LoVo (cell line): ENCODE results near the gene DNAAF1.
"Not testable (repeated sequence)": the region's sequence is repeated elsewhere in the genome, so short reads cannot be mapped to it uniquely, and the experiment has no call there.

Source experiments
- DNase-seq: peaks from one replicate; pipeline ENCODE4 v3.0.0-alpha.2; 2016; ENCODE audit warnings: low spot score

Gene DNAAF1

DNA sequence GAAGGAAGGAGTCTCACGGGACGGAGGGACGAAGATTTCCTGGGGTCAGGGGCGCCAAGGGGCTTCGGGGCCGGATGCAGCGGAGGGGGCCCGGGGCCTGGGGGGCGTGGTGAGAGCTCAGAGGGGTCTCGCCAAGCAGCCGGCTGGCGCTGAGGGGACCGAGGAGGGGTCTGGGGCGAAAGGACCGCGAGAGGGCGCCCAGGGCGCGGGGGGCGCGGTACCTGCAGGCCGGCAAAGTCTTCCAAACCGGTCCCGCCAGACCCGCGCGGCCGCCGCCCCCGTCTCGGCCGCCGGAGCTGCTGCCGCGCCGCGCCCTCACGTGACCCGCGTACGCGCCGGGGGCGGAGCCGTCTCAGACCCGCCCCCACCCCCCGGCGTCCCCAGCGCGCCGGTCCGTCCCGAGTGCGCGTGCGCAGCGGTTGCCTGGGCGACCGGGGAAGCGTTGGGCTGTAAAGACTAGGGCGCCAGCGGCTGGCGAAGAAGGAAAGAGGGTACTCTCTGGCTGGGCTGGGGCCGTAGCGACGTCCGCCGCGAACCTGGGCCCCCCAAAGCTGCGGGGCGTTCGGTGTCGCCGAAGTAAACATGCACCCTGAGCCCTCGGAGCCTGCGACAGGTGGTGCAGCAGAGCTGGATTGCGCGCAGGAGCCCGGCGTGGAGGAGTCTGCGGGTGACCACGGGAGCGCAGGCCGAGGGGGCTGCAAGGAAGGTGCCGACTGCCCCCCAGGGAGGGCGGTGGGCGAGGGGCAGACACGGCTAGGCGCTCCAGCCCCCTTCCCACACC, at the start of gene DNAAF1, which contains the start of gene HSDL1:
Gene DNAAF1 (plus strand): TSS at position 450 of the 781 bp plus-strand sequence. CDS start 133 bp downstream, at position 583.
Gene HSDL1 (minus strand): TSS at position 319 of the 781 bp plus-strand sequence. CDS start 13,856 bp downstream, outside the sequence.
- peak; percentile 92 for DNase-seq

DNA sequence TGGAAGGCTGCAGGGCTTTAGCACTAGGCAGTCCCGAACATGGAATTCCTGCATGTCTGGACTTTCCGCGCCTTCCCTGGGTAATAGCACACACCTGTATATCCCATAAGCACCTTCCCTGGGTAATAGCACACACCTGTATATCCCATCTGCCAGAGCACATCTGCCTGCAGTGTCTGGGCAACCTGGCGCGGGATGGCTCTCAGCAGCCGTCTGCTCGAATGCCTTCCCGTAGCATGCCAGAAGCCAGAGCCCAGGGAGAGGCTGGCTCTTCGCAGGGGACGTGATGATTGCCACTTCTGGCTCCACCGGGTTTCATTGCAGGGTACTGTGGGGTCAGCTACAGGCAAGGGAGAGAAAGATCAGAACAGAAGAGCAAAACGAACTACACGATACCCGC, 49.6 kb upstream of the DNAAF1 start:
- no peak for DNase-seq

DNA sequence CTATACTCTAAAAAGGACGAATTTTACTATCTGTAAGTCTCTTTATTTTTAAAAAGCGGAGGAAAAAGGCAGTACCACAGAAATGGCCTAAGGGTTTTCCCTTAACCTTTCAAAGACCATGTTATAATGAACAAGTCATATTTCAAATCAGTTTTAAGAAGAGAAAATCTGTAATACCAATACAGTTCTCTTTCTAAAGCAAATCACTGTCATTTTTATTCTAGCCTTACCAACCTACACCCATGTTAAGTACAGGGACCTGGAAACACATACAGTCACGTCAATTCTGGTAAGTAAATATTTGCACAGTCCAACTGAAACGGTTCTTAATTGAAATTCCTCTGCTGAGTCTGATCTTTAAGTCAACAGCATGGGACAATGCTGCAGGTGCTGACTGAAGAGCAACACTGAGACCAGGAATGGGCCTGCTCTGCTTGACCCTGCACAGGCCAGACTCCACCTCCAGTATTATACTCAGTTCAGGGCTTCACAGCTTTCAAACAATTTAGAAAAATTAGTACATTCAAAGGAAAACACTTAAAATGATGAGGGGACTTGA, 48.6 kb upstream of the DNAAF1 start:
- DNase-seq, result peak; percentile 15

DNA sequence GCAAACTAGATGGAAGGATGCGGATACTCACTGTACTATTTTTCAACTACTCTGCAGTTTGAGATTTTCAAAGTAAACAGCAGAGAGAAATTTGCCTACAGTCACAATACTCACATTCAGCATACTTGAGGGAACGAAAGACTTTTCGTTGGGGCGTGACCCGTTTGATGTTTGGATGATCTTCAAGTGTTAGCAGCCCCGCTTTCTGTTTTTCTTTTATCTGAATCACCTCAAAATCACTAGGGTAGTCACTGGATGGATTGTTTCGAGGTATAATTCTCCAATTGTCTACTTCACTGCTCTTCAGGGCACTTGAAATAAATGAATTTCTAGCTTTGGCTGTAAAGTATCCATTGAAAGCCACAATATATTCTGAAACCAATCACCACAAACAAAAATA, 46.2 kb upstream of the DNAAF1 start:
- DNase-seq, result no peak

DNA sequence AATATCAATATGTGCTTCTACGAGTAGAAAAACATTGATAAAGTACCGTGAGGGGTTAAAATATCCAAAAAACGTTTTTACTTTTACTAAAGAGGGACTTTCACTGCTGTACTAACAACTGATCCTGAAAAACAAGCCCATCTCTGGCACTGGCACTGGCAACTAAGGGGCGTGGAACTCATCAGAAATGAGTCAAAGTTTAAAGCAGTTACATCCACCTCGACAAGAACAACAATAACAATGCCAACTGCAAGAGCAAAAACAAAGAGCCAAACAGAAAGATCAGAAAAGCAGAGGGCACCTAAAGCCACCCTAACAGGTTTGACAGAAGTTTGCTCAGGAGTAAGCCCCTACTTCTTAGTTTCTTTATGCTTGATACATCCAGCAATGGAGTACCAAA, 41.4 kb upstream of the DNAAF1 start:
- DNase-seq, result peak; percentile 10

DNA sequence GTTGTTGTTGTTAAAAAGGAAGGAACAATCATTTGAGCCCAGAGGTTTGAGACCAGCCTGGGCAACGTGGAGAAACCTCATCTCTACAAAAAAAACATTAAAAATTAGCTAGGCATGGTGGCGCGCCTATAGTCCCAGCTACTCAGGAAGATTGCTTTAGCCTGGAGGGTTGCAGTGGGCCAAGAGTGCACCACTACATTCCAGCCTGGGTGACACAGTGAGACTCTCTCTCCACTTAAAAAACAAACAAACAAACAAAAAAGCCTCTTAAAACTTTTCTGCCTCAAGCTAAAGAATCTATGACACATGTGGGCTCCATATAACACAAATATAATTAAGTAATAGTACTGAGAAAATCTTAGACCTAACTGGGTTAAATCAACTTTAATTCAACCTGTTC, 40.9 kb upstream of the DNAAF1 start:
- DNase-seq, result no peak

DNA sequence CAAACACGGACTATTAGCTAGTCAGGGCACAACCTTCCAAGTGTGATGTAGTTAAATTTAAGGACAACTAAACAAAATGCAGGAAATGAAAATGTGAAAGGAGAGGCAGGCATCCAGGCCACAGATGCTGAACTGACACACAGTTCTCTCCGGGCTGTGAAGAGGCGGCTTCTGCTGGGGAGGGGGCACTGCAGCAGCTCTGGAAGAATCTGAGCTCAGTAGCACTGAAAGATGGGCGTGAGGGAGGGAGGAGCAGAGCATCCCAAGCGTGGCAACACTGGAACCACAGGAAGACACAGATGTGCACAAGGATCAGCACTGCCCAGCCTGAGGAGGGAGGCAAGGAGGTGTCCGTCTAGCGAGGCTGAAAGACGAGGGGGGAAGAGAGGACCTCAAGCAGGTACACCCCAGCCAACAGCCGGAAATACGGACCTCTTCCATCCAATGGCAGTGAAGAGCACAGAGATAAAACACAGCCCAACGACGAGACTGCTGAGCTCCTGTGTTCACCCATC, 39.8 kb upstream of the DNAAF1 start:
- DNase-seq, result no peak

DNA sequence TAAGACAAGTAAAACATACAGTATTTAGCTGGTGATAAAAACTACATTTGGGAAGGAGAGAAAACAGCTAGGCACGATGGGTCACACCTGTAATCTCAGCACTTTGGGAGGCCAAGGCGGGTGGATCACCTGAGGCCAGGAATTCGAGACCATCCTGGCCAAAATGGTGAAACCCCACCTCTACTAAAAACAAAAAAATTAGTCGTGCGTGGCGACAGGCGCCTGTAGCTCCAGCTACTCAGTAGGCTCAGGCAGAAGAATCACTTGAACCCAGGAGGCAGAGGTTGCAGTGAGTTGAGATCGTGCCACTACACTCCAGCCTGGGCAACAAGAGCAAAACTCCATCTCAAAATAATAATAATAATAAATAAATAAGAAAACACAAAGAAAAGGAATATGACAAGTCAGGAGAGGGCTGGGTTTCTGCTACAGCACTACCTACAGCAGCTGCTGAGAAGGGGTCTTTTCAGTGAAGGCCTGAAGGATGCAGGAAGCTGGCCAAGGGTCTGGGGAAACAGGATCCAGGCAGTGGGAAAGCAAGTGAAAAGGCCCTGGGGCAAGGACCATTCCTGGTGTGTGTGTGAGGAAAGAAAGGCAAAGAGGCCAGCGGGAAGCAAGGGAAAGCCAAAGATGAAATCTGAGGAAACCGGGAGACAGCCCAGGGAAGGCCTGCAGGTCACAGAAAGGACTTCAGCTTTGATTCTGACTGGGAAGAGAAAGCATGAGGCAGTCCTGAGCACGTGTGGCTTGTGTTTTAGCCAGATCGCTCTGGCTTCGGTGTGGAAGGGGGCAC, 39.0 kb upstream of the DNAAF1 start:
- no peak for DNase-seq

DNA sequence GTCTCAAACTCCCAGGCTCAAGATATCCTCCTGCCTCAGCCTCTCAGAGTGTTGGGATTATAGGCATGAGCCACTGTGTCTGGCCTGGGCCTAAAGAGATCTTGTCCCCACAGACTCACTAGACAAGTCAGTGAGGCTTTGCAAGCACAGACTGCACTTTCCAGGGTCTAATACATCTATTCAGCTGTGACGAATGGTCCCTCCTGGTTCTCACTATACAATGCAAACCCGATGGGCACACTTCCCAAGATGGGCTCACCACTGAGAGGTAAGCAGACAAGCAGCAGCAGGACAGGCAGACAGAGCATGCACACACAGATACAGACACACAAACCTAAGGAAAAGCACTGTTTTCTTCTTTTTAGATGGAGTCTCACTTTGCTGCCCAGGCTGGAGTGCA, 37.2 kb upstream of the DNAAF1 start:
- DNase-seq, result no peak

DNA sequence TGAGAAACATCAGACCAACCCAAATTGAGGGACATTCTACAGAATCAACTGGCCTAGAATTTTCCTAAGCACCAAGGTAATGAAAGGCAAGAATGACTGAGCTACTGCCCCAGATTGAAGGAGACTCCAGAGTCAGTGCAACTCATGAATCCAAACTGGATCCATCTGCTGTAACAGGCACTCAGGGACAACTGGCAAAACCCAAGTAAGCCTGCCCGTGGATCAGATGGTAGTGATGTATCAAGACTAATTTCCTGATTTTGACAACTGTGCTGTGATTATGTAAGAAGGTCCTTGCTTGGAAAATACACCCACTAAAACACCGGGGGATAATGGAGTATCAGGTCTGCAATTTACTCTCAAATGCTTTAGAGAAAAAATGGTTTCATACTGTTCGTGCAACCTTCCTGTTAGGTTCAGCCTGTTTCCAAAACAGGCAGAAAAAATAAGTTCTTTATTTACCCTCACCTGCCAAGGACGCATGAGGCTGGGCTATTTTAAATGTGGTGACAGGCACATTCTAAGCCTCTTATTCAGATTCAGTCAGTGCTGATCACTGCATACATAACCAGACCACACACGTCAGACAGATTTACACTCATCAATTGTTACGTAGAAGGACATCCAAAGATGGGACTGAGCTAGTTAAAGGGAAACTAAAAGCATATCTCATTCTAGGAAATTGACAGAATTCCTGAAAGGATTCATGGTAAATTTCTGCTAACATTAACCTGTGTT, 35.3 kb upstream of the DNAAF1 start:
- DNase-seq, result no peak

DNA sequence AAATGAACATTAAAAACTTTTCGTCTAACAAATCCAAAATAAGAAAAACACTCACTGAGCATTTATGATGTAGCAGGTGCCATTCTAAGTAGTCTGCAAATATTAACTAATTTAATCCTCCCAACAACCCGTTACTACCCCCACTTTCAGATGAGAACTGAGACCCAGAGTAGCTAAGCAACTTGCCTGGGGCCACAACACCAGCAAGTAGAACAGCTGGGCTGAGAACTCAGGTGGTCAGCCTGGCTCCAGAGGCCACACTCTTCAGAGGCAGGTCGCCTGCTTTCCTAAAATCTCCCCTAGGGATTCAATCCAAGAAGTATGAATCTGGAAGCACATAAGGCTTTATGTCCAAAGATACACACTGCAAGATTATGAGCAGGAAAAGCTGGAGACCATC, 34.6 kb upstream of the DNAAF1 start:
- DNase-seq, result no peak

DNA sequence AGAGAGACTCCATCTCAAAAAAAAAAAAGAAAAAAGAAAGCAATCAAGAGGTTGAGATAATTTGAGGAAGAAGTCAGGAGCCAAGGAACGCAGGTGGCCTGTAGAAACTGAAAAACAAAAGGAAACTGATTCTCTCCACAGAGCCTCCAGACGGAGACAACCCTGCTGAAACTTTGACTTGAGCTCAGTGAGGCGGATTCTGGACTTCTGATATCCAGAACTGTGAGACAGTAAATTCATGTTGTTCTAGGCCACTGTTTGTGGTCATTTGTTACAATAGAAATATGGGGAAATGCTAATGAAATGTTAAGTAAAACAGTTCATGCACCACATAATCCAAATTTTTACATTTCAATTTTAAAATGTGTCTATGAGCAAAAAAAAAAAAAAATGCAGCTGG, 33.6 kb upstream of the DNAAF1 start:
- DNase-seq, result no peak

DNA sequence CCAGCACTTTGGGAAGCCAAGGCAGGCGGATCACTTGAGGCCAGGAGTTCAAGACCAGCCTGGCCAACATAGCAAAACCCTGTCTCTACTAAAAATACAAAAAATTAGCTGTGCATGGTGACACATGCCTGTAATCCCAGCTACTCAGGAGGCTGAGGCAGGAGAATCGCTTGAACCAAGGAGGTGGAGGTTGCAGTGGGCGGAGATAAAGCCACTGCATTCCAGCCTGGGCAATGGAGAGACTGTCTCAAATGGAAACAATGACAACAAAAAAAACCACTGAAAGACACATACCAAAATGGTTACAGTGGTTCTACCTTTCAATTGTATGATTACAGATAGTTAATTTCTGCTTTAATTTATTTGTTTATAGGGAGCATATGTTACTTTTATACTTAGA, 33.2 kb upstream of the DNAAF1 start:
- DNase-seq, result not testable (repeated sequence)

DNA sequence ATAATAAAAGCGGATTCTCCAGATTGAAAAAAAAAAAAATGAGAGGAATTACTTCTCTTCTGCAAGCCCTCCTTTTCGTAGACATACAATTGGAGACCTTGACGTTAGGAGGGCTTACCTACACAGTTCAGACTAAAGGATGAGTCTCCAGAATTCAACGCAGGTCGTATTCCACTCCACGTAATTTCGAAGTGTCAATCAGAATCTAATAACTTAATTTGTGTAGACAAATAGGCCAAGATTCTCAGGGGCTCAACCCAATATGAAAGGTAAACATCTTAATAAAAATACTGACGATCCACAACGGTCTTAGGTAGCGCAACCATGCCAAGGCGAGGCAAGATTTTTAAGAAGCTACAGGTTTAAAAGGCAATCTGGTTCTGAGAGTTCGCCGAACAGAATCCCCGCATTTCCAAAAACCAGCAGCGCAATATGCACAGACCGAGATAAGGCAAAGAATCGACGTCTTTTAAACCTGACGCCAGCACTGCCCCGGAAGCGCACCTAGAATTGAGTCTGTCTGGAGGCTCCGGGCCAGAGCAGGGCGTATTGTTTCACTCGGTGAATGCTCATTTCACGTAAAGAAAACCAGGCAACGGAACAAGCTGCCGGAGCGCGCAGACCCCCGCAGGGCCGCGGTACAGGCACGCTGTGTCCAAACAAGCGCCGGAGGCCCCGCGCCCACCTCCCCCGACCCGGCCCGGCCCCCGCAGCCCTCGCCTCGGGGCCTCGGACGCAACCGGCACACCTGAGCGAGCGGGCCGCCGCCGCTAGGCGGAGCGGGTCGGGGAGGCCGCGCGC, 29.0 kb upstream of the DNAAF1 start:
- peak; percentile 55 for DNase-seq

DNA sequence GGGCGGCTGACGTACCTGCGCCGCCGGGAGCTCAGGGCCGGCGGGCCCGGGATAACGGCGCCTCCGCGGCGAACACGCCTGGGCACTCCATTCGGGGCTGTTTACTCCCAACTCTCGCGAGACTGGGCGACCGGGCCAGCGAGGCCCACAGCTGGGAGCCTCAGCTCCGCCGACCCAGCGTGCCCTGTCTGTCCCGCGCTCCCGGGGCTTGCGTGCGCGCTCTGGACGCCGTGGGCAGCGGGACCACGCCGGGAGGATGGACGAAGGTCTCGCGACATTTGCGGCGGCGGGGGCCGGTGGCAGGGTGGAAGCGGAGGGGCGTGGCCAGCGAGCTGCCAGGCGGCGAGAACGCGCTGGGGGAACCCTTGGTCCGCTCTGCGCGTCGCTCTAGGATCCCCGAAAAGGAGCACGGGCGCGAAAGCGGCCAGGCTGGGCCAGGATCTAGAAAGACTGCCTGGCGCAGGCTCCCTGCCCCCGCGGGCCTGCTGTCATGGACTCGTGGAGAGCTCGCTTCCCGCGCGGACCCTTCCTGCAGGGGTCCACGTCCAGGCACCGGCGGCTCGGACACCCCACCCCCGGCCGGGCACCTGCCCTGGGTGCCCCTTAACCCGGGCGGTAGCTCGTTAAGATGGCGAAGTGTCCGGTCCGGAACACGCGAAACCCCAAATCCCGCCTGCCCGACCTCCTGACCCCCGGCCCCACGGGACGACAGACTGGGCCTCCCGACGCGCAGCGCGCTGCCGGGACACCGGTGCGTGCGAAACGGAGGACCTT, 28.2 kb upstream of the DNAAF1 start, which contains the start of gene MBTPS1:
Gene MBTPS1 (minus strand): TSS at position 223 of the 774 bp plus-strand sequence. CDS start 15,159 bp downstream, outside the sequence.
- peak; percentile 97 for DNase-seq

DNA sequence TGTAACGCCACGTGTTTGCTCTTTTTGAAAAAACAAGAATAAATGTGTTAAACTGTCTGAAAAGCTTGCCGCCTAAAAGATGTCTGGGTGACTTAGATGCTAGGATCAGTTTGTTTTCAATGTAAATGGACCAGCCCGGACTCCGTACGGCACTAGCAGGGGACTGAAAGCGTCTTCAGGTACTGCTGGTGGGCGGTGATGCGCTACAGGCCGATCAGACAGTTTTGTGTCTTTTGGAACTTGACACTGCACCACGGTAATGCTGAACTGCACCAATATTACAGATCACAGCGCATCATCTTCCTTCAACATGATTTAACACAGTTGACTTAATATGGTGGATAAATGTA, 27.6 kb upstream of the DNAAF1 start:
- no peak for DNase-seq

DNA sequence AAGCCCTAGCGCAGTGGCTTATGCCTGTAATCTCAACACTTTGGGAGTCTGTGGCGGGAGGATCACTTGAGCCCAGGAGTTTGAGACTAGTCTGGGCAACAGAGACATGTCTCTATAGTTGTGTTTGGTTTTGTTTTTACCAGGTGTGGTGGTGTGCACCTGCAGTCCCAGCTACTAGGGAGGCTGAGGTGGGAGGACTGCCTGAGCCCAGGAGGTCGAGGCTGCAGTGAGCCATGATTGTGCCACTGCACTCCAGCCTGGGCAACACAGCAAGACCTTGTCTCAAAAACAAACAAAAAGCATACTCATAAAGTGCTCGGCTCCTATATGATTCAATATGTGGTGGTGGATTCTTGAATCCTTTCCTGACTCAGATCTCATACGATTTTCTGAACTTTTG, 26.8 kb upstream of the DNAAF1 start:
- DNase-seq, result not testable (repeated sequence)

DNA sequence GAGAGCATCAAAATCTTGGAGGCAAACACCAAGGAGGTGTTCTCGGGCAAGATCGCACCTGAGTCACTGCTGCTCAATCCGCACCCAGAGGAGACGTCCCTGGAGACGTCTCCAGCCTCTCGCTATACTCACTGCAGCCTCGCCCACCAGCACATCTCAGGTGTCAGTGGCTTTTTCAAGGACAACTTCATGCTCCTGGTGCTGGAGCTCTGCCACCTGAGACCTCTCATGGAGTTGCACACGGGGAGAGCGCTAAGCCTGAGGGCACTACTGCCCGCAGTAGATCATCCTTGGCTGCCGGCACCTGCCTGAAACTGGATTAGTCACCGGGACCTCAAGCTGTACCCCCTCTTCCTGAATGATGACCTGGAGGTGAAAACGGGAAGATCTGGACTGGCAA, 25.7 kb upstream of the DNAAF1 start:
- no peak for DNase-seq

DNA sequence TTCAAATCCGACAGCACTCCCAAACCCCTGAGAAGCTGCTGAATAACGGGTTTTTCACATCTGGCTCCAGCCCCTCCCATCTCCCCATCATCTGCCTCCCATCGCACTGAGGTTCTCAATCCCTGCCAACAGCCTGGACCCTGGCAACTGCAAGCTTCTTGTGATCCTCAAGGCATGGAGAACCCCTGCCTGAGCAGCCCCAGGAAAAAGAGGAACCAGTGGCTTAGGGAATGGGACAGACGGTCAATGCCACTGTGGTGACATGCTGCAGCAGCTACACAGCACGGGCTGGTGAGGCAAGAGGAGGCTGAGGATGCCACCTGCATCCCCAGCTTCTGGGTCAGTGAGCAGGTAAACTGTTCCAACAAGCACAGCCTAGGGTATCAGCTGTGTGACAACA, 25.1 kb upstream of the DNAAF1 start:
- DNase-seq, result no peak

DNA sequence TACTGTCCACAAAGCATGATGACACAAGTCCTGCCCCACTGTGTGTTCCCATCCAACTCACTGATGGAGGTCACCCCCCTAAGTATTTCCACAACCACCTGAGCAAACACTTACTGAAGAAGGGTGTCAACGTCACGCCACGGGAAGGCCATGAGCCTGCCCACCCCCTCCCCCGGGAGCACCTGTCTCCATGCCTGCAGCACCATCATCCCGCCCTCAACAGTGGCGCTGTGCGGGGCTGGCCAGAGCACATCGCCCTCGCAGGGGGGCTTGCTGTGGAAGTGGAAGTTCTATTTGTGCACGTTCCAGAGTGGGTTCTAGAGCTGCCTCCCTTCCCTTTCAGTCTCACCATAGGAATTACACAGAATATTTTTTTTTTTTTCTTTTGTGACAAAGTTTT, 24.1 kb upstream of the DNAAF1 start:
- DNase-seq, result no peak
